ENCODE results near the gene PEAR1.

The PEAR1 gene

GRCh38 chr1:156951371-156951770 is 57.9 kb downstream of the PEAR1 start:
- no peak overlapping the region for H3K4me3 ChIP-seq (ENCODE audit: low read depth, low read length)
- H3K4me1 ChIP-seq (ENCODE audit: control insufficient read depth, insufficient read depth, low read length) = no peaks in the 10 kb centered on the region
- H3K36me3 ChIP-seq (ENCODE audit: control insufficient read depth, insufficient read depth, low read length) = peaks cover 39% of the 10 kb centered on the region
- no peaks in the 10 kb centered on the region for H3K27me3 ChIP-seq (ENCODE audit: control insufficient read depth, insufficient read depth, low read length)
- H3K9ac ChIP-seq (ENCODE audit: low read depth, low read length) = no peak overlapping the region
- no peaks in the 10 kb centered on the region for H3K9me3 ChIP-seq (ENCODE audit: control insufficient read depth, insufficient read depth, low read length)

DNA sequence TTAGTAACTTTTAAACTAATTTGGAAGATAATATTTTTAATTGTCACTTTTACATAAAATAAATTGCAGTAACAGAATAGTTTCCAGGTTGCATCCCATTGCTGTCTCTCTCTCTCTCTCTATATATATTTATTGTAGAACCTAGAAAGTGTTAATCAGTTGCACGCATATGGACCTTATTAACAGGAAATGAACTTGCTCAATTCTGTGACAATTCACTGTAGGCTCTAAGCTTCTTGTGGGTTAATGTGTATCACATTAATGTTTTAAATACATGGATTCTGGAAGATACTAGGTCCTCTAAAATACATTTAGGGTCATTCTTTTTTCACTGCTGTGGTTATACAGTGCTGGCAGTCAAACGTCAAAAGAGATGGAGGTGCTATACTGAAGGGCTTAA is 60.1 kb downstream of the PEAR1 start:
- no peak overlapping the region for H3K4me3 ChIP-seq (ENCODE audit: low read depth, low read length)
- no peaks in the 10 kb centered on the region for H3K4me1 ChIP-seq (ENCODE audit: control insufficient read depth, insufficient read depth, low read length)
- H3K9me3 ChIP-seq (ENCODE audit: control insufficient read depth, insufficient read depth, low read length) = no peaks in the 10 kb centered on the region
- H3K27me3 ChIP-seq (ENCODE audit: control insufficient read depth, insufficient read depth, low read length) = no peaks in the 10 kb centered on the region
- H3K36me3 ChIP-seq (ENCODE audit: control insufficient read depth, insufficient read depth, low read length) = peaks cover 34% of the 10 kb centered on the region
- no peak overlapping the region for H3K9ac ChIP-seq (ENCODE audit: low read depth, low read length)

- Histone ChIP-seq H3K4me3 (ENCODE audit: low read depth, low read length) (no peak overlapping the region), H3K27me3 (ENCODE audit: control insufficient read depth, insufficient read depth, low read length) (no peaks in the 10 kb centered on the region), H3K36me3 (ENCODE audit: control insufficient read depth, insufficient read depth, low read length) (peaks cover 46% of the 10 kb centered on the region), H3K4me1 (ENCODE audit: control insufficient read depth, insufficient read depth, low read length) (no peaks in the 10 kb centered on the region), H3K9ac (ENCODE audit: low read depth, low read length) (no peak overlapping the region), H3K9me3 (ENCODE audit: control insufficient read depth, insufficient read depth, low read length) (no peaks in the 10 kb centered on the region)
Observed at GRCh38 chr1:156956333-156956732, 62.8 kb downstream of the PEAR1 start.

DNA sequence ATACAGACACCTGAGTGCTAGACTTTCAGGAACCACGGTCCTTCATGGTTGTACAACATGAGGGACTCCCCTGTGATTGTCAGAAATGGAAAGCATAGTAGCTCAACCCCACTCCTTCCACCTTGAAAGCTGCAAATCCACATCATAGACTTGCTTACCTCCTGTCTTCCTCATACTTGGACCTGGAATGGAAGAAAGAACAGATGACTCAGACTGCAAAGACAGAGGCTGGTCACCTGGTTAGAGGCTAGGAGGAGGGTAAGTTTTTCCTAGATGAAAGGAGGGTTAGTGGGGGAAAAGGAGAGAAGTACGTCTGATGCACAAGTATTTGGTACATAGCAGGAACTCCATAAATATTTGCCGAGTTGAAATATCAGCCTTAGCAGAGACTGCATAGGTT is 64.1 kb downstream of the PEAR1 start:
- peaks cover 50% of the 10 kb centered on the region for H3K36me3 ChIP-seq (ENCODE audit: control insufficient read depth, insufficient read depth, low read length)
- no peaks in the 10 kb centered on the region for H3K4me1 ChIP-seq (ENCODE audit: control insufficient read depth, insufficient read depth, low read length)
- no peak overlapping the region for H3K9ac ChIP-seq (ENCODE audit: low read depth, low read length)
- no peak overlapping the region for H3K4me3 ChIP-seq (ENCODE audit: low read depth, low read length)
- H3K9me3 ChIP-seq (ENCODE audit: control insufficient read depth, insufficient read depth, low read length) = no peaks in the 10 kb centered on the region
- H3K27me3 ChIP-seq (ENCODE audit: control insufficient read depth, insufficient read depth, low read length) = no peaks in the 10 kb centered on the region

DNA sequence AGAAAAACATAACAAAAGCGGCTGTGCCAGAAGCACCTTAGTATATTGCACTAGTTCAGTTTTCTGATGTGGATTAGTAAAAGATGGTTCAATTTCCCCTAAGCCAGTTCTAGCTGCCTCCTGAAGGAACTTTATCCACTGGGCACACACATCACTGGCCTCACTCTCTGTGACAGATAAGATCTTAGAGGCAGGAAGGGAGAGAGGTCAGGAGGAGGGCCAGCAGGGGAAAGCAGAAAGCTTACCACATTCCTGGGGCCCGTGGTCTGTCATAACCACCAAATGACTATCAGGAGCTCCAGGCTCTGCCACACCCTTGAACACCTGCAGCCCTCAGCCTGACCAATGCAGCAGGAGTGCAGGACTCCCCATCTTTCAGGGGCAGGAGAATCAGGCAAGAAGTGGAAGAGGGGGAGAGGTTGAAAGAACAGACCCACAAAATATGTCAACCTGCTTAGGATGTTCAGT is 64.8 kb downstream of the PEAR1 start:
- H3K27me3 ChIP-seq (ENCODE audit: control insufficient read depth, insufficient read depth, low read length) = no peaks in the 10 kb centered on the region
- H3K9me3 ChIP-seq (ENCODE audit: control insufficient read depth, insufficient read depth, low read length) = no peaks in the 10 kb centered on the region
- no peaks in the 10 kb centered on the region for H3K4me1 ChIP-seq (ENCODE audit: control insufficient read depth, insufficient read depth, low read length)
- H3K36me3 ChIP-seq (ENCODE audit: control insufficient read depth, insufficient read depth, low read length) = peaks cover 50% of the 10 kb centered on the region
- no peak overlapping the region for H3K9ac ChIP-seq (ENCODE audit: low read depth, low read length)
- no peak overlapping the region for H3K4me3 ChIP-seq (ENCODE audit: low read depth, low read length)

GRCh38 chr1:156959414-156959813 is 65.9 kb downstream of the PEAR1 start:
- no peaks in the 10 kb centered on the region for H3K27me3 ChIP-seq (ENCODE audit: control insufficient read depth, insufficient read depth, low read length)
- no peak overlapping the region for H3K9ac ChIP-seq (ENCODE audit: low read depth, low read length)
- H3K4me1 ChIP-seq (ENCODE audit: control insufficient read depth, insufficient read depth, low read length) = no peaks in the 10 kb centered on the region
- H3K4me3 ChIP-seq (ENCODE audit: low read depth, low read length) = no peak overlapping the region
- no peaks in the 10 kb centered on the region for H3K9me3 ChIP-seq (ENCODE audit: control insufficient read depth, insufficient read depth, low read length)
- peaks cover 53% of the 10 kb centered on the region for H3K36me3 ChIP-seq (ENCODE audit: control insufficient read depth, insufficient read depth, low read length)

- H3K36me3 ChIP-seq (ENCODE audit: control insufficient read depth, insufficient read depth, low read length) = peaks cover 53% of the 10 kb centered on the region
Observed at GRCh38 chr1:156959925-156960324, 66.4 kb downstream of the PEAR1 start.

DNA sequence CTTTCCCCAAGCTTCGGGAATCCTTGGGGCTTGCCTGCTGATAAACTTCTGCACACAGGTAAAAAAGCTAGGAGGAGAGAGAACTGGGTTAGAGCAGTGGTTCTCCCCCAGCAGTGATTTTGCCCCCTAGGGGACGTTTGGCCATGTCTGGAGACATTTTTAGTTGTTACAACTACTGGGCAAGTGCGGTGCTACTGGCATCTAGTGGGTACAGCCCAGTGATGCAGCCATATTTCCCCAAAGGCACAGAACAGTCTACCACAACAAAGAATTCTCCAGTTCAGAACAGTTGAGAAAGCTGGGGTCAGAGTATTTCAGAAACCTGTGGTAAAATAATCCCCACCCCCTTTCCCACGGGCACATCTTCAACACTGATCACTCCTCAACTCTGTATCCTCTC is 68.2 kb downstream of the PEAR1 start:
- Histone ChIP-seq H3K36me3 (ENCODE audit: control insufficient read depth, insufficient read depth, low read length) (peaks cover 39% of the 10 kb centered on the region), H3K4me1 (ENCODE audit: control insufficient read depth, insufficient read depth, low read length) (no peaks in the 10 kb centered on the region), H3K4me3 (ENCODE audit: low read depth, low read length) (no peak overlapping the region), H3K27me3 (ENCODE audit: control insufficient read depth, insufficient read depth, low read length) (no peaks in the 10 kb centered on the region), H3K9me3 (ENCODE audit: control insufficient read depth, insufficient read depth, low read length) (no peaks in the 10 kb centered on the region), H3K9ac (ENCODE audit: low read depth, low read length) (no peak overlapping the region)

More at GRCh38 chr1:156959925-156960324, 66.4 kb downstream of the PEAR1 start:
- H3K27me3 ChIP-seq (ENCODE audit: control insufficient read depth, insufficient read depth, low read length) = no peaks in the 10 kb centered on the region
- no peaks in the 10 kb centered on the region for H3K4me1 ChIP-seq (ENCODE audit: control insufficient read depth, insufficient read depth, low read length)
- H3K9ac ChIP-seq (ENCODE audit: low read depth, low read length) = no peak overlapping the region
- H3K4me3 ChIP-seq (ENCODE audit: low read depth, low read length) = no peak overlapping the region
- H3K9me3 ChIP-seq (ENCODE audit: control insufficient read depth, insufficient read depth, low read length) = no peaks in the 10 kb centered on the region

GRCh38 chr1:156963621-156964020 is 70.1 kb downstream of the PEAR1 start:
- Histone ChIP-seq H3K9me3 (ENCODE audit: control insufficient read depth, insufficient read depth, low read length) (no peaks in the 10 kb centered on the region), H3K36me3 (ENCODE audit: control insufficient read depth, insufficient read depth, low read length) (peaks cover 25% of the 10 kb centered on the region), H3K4me1 (ENCODE audit: control insufficient read depth, insufficient read depth, low read length) (no peaks in the 10 kb centered on the region), H3K27me3 (ENCODE audit: control insufficient read depth, insufficient read depth, low read length) (no peaks in the 10 kb centered on the region), H3K4me3 (ENCODE audit: low read depth, low read length) (no peak overlapping the region), H3K9ac (ENCODE audit: low read depth, low read length) (no peak overlapping the region)

DNA sequence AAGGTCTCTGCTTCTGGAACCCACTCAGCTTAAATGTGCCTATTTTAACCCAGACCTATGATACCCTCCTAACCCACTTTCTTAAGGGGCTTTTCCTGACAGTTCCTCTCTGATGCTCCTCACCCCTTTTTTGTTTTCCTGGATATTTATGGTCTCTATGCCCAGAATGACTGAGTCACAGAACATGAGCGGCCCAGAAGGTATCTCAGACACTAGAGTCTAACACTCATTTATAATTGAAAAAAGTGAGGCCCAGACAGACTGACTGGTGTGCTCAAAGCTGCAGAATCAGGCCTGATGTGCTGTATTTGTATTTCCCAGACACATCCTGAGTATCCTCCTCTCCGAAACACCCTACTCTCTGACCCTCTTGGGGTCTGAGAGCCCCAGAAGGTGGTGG is 70.9 kb downstream of the PEAR1 start:
- Histone ChIP-seq H3K36me3 (ENCODE audit: control insufficient read depth, insufficient read depth, low read length) (peaks cover 25% of the 10 kb centered on the region), H3K9ac (ENCODE audit: low read depth, low read length) (no peak overlapping the region), H3K27me3 (ENCODE audit: control insufficient read depth, insufficient read depth, low read length) (no peaks in the 10 kb centered on the region), H3K4me1 (ENCODE audit: control insufficient read depth, insufficient read depth, low read length) (no peaks in the 10 kb centered on the region), H3K4me3 (ENCODE audit: low read depth, low read length) (no peak overlapping the region), H3K9me3 (ENCODE audit: control insufficient read depth, insufficient read depth, low read length) (no peaks in the 10 kb centered on the region)
